ENCODE data around the gene MRPL22. TPM values are rescaled to one million over a fixed set of nuclear protein-coding genes. Genes with fewer than 3 reads are reported as not detected.
"Not testable (repeated sequence)": the region's sequence is repeated elsewhere in the genome, so short reads cannot be mapped to it uniquely, and the experiment has no call there.

The MRPL22 gene
- total RNA-seq = 20.8 TPM

DNA sequence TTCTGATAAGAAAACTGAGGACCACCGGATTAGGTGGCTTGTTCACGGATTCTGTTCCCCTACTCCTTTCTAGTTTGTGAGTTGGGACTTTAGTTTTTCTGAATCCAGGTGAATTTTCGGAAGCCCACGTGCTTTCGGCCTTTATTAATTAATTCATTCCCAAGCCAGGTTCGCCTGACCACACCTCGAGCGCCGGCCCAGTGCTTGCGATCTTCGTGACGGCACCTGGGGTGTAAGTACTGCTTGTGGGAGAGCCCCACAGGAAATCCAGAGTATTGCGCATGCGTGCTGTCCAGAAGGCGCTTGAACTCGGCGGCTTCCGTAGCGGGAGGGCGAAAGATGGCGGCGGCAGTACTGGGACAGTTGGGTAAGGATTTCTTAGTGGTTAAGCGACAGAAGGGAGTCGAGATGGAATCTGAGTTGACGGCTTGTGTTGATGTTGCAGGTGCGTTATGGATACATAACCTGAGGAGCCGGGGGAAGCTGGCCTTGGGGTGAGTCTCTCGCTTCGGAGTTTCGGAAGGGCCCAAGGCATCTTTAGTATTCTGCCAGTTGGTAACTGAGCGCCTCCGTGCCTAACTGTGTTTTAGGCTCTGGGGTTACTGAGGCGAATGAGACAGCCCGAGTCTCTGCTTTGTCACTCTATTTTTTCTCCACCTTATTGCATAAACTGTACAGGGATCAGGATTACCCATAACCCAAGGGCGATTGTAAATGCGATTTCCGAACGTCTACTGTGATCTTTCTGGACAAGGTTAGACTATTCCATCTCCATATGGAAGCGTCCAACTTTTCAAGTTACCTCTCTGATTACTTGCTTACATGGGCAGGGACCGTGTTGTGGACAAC is at the start of gene MRPL22:
MRPL22 (plus strand) TSS at position 302 of the 849 bp plus-strand sequence; CDS start at position 340, 38 bp downstream.
- DNase-seq = peak; percentile 97

DNA sequence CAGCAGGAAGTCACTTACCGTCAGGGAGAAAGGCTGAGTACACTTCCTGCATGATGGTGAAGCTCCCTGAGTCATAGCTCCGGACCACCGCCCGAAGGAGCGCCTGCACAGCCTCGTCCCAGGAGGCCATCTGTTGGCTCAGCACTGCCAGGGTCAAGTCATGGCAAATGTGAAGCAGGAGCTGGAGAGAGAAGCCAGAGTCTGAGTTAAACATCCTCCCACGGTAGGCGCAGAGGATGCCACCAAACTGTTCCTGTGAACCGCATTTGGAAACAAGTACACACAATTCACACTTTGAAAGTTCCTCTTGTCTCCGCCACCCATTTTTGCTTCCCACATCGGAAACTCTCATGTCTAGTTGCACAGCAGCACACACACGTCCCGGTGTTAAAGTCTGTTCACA is 48.5 kb upstream of the MRPL22 start:
- DNase-seq = no peak

DNA sequence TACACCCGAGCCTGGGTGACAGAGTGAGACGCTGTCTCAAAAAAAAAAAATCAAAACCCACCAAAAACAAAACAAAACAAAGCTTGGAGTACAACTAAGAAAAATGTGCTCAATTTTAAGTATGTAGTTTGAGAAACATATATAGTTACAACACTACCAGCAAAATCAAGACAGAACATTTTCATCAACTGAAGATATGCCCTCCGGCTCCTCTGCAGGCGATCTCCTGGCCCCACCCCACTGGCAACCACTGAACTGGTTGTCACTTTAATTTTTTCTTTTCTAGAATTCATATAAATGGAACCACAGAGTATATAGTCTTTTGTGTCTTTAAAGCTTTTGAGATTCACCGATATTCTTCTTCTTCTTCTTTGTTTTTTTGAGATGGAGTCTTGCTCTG is 47.5 kb upstream of the MRPL22 start:
- DNase-seq = no peak

DNA sequence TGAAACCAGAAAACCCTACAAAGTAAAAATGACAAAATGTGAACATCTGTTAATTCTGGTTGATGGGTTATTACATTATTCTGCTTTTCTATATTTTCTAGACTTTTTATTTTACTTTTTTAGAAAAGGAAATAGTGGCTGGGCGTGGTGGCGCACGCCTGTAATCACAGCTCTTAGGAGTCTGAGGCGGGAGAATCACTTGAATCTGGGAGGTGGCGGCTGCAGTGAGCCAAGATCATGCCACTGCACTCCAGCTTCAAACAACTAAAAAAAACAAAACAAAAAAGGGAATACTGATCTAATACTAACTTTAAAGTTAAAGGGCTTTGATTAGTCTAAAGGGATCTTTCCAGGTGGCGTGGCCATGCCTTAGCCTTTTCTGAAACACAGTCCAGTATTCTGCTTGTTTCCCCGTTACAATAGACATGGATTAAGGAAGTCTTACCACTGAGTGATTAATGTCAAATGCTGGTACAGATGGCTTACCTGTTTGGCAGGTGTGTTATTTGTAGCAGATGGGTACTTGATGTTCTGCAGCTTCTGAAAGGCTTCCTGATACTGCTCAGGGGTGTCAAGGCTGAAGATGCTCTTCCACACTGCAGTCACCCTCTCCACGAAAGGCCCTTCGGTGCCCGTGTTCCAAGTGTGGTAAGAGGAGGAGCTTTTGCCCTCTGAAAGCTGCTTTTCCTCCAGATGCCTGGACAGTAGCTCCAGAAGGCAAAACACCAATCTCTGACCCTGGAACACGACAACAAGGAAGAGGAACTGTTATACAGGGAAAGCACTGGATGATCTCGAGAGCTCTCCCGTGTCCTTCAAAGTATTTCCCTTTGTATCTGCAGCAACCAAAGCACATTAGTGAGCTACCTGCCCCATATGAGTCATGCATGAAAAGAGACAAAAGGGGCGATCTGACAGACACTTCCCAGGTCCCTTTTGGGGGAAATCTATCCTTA is 45.0 kb upstream of the MRPL22 start:
- DNase-seq = no peak

DNA sequence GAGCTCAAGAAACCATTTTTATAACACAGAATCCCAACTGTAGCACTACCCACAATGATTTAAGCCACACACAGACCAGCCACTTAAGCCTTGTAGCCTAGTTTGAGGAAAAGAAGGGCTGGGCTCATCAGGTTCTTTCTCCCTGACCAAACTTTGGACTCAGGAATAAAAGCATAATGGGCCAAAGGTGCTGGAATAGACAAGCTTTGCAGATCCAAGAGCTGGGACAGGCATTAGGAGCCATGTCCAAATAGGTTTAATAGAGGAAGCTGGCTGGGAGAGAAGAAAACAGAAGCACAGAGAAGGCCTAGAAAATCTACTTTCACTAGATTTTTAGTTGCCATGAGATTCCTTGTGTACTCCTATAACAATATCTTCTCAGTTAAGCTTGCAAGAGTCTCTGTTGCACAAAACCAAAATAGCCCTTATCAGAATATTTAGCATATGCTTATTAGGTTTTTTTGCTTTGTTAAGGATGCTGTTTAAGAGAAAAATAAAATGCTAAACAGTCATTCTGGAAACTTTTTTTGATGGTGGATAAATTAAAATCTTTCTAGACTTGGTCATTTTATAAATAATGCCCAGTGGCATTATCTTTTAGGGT is 44.2 kb upstream of the MRPL22 start:
- no peak for DNase-seq

DNA sequence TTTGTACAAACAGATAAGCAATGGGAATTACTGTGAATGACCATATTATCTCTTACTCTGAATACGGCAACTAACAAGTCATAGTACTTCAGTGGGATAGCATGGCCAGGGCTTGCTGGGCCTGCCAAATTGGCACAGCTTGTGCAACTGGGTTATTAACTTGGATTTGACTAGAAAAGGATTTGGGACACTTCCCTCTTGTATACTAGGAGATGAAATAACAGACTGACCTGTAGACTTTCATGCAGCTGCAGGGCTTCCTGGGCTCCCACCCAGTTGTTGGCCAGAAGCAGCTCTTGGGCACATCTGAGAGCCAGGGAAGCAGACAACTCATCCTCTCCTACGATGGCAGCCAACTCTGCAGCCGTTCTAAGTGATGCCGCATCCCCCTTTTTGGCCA is 42.7 kb upstream of the MRPL22 start:
- DNase-seq = no peak

DNA sequence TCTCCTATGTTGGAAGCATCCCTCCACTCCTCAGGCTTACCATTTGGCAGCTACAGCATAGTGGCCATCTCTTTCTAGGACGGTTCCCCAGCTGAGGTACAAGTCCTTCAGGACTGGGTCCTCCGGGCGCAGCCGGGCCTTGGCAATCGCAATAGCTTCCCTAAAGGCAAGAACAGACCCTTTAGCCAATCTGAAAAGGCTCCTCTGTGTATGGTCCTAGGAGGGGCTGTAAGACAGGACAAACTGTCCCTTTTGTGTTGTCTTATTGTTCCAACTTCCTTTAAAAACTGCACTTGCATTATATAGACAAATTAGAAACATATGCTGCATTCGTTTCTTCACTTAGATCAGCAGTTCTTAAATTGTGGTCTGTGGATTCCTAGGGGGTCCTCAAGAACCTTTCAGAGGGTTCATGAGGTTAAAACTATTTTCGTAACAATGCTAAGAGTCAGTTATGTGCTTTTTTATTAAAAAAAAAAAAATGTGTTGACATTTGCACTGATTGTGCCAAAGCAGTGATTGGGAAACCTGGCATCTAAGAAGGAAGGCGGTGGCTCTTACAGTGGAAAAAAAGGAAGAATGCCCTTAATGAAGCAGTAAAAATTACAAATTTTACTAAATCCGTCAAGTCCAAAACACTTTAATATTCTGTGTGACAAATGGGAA is 41.6 kb upstream of the MRPL22 start:
- peak; percentile 1 for DNase-seq

DNA sequence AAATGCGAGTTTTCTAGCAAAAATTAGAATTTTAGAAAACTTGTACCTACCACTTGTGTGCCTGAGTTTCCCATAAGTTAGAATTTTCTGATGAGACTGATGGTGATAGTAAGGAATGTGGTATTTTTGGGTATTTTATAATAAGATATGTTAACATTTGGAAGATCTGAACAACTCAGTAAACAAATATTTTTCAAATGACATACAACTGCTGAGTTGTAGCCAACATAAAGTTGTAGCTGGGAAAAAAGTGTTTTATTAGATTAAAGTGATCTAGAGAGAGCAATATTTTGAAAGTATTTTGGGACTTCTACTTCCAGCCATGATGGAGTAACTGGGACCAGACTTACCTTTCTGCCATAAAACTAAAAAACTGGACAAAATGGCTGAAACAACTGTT is 40.8 kb upstream of the MRPL22 start:
- no peak for DNase-seq

DNA sequence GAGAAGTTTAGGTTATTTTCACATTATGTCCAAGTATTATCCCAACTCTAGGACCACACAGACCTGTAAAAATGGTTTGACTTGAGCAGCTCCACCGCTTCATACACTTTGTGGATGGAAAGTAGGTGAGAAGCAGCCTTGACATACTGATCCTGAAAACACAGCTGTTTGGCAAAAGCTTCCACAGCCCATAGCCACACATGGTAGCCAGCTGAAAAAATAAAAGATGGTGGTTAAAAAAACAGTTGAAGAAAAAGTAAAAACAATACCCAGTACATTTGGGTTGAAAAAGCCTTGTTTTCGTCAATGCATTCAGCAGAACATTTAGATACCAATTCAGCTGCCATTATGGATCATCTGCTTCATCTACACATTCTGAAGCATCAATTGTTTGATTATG is 39.6 kb upstream of the MRPL22 start:
- no peak for DNase-seq

DNA sequence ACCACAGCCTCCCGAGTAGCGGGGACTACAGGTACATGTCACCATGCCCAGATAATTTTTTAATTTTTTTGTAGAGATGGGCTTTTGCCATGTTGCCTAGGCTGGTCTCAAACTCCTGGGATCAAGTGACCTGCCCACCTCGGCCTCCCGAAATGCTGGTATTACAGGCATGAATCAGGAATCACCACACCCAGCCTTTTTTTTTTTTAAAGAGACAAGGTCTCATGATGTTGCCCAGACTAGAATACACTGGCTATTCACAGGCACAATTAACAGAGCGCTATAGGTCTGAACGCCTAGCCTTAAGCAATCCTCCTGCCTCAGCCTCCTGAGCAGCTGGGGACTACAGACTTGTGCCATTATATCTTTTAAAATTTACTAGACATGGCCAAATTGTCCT is 39.0 kb upstream of the MRPL22 start:
- no peak for DNase-seq

DNA sequence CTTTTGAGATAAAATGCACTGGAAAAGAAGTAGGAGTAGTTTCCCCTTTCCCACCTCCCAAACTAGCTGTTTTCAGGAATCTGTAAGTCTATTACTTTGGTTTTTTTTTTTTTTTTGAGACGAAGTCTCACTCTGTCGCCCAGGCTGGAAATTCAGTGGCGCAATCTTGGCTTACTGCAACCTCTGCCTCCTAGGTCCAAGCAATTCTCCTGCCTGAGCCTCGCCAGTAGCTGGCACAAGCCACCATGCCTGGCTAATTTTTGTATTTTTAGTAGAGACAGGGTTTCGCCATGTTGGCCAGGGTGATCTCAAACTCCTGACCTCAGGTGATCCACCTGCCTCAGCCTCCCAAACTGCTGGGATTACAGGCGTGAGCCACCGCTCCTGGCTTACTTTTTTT is 35.3 kb upstream of the MRPL22 start:
- not testable (repeated sequence) for DNase-seq

DNA sequence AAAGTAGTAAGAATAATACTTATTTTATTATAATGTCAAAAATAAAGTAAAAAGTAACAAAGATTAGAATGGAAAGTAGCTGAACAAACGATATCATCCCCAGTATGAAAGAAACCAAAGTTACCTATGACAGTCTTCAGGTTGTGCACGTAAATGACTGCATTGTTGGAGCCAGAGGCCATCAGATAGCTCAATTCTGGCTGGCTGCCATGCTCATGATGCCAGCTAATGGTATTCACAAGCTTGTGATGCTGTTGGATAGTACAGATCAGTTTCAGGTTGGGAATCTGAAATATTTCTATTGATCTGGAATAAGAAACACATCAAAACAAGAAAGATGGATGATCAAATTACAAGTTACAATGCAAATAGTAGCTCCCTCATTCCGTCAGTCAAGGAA is 24.0 kb upstream of the MRPL22 start:
- no peak for DNase-seq

DNA sequence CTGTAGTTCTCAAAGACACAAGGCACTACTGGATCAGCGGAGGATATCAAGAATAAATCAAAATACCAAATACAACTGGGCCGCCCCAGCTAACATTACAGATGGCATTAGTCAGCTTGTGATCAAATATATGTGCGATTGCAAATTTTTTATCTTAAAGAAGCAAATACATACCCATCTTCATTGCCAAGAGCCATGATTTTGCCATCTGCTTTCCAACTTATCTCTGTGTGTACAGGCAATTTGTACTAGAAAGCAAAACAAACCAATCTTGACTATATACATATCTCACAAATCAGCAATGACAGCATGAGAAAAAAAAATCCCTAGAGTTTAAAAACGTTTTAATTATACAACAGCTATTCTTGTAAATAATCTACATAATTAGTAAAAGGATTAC is 23.1 kb upstream of the MRPL22 start:
- DNase-seq = no peak

DNA sequence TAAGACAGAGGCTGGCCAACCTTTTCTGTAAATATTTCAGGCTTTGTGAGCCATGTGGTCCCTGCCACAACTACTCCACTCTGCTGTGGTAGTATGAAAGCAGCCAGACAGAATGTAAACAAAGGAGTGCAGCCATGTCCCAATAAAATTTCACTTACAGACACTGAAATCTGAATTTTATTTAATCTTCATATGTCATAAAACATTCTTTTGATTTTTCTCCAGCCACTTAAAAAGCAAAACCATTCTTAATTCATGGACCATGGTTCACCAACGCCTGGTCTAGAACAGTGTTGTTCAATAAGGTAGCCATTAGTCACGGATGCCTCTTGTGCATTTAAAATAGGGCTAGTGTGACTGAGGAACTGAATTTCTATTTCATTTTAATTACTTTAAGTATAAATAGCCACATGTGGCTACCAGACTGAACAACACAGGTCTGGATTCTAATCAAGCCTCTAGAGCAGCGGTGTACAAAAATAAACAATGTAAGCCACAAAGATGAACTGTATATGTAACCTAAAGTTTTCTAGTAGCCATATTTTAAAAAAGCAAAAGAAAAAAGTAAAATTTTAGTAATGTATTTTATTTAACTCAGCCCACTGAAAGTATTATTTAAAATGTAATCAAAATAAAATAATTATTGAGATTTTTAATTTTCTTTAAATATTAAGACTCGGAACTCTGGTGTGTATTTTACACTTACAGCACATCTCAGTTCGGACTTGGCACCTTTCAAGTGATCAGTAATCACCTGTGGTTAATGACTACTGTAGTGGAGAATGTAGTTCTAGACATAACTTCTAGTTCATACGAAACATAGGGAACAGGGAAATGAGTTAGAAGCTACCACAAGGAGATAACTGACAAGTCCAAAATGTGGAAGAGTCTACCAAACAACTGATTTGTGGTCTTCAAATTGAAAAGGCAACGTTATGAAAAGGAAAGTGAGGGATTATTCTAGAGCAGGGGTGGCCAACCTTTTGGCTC is 17.1 kb upstream of the MRPL22 start:
- no peak for DNase-seq

DNA sequence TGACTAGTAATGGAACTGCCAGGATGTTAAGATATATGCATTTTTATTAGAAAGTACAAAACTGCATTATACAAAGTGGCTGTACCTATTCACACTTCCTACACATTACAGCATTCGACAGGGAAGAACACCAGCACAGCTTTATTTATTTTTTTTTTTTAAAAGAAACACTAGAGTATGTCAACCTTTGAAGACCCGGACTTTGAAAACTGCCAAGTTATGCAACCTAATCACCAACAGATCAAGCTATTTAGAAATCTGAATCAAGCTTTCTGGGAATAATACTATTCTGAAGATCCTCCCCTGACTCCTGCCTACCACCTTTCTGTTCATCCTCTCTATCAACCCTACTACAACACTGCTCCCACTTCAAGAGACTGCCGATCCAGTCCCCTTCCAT is 7.3 kb upstream of the MRPL22 start:
- no peak for DNase-seq

DNA sequence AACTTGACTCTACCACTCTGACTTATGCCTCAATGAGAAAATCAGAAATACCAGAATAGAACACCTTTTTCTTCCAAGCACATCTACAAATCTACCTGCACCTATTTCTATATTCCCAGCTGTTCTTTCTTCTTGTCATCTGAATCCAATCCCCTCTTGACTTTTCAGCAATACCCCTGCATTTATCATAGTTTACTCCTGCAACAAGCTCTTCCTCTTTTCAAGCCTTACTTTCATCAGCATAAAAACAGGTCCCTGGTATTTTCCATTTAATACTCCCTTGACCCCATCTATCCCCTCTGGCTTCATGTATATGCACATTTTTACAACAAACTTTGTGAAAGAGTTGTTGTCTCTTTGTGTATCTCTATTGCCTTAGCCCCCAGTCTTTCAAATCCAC is 6.0 kb upstream of the MRPL22 start:
- DNase-seq = no peak

DNA sequence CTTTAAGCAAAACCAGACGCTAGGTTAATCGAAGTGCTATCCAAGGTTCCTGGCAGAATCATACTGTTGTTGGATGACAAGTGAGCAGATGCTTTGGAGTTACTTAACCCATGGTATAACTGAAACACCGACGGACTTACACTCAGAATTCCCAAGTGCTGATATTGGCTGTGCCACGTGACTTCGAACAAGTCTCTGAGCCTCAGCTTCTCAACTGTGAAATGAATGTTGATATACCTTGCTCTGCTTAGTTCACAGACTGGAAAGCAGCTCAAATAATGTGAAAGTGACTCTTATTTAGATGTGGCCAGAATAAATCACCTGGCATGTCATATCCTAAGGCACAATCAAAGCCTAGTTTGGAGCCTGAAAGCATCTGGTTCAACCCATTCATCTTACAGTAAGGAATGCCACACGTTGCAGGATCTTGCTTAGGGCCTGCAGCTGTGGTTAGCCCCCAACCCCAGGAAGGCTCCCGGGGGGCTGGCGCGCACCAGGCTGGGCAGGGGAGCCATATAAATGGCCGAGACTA is 3.6 kb upstream of the MRPL22 start:
- DNase-seq = peak; percentile 10

DNA sequence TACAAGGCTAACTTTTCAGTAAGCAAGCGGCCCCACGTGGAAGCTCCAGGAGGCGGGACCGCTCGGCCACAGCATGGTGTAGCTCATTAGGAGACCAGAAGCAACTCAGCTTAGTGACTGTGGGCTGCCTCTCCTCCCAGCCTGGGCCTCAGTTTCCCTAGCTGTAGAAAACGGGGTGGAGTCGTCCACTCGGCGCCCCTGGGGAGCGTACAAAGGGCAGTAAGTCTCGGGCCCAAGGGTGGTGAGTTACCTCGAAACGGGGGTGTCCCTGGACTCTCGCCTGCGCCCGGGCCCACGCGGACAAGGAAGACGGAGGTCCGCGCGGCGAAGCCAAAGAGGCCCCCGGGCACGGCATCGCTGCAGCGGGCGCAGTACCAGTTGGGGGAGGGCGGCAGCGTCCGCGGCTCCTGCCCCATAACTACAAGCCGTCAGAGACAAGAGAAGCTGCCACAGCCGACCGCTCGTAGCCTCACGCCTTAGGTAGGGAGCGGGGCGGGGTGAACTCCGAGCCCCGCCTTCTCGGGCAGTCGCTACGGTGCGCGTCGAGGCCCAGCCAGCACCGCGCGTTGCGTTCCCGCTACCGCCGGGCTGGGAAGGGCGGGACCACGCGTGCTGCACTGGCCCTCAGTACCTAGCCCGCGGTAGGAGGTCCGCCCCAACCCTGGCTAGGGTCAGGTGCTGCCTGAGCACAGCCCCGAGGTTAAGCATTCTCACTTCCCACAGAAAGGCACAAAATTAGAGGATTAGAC is 3.0 kb upstream of the MRPL22 start, which contains the start of gene GEMIN5:
GEMIN5 (minus strand) TSS at position 494 of the 749 bp plus-strand sequence; CDS start at position 416, 78 bp downstream.
- peak; percentile 93 for DNase-seq

DNA sequence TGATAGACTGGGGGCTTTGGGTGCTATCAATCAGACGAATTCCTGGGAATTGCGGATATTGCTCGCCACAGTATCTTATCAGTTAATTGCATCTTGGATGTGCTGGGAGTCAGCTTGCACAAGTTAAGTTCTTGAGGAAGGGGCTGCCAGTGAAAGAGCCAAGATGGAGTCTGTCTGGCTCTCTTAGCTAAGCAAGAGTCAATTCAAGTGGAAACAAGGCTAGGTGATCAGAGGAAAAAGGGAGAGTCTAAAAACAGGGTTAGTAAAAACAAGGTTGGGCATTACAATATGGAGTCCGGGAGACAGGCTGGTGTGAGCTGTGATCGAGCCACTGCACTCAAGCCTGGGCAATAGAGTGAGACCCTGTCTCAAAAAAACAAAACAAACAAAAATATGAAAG is 1.5 kb upstream of the MRPL22 start:
- DNase-seq = not testable (repeated sequence)

DNA sequence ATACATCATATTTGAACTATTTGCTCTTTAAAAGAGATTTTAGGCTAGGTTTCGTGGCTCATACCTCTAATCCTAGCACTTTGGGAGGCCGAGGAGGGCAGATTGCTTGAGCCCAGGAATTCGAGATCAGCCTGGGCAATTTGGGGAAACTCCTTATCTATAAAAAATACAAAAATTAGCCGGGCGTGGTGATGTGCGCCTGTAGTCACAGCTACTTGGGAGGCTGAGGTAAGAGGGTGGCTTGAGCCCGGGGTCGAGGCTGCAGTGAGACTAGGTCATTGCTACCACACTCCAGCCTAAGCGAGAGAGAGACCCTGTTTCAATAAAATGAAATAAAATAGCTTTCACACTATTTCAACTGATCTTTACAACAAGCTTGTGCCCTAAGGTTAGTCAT is 500 bp upstream of the MRPL22 start:
- no peak for DNase-seq

Data from tongue (tissue), 2 donors.